B cell (primary cell): ENCODE results near the gene FANCL. TPM values are rescaled to one million over a fixed set of nuclear protein-coding genes. Genes with fewer than 3 reads are reported as not detected.
"Not testable (repeated sequence)": the region's sequence is repeated elsewhere in the genome, so short reads cannot be mapped to it uniquely, and the experiment has no call there.

Source experiments
- ATAC-seq: fragments of 200-7000 bp; cut with Tn5 transposase; one replicate; pipeline ENCODE4 v1.10.0; 2021; ENCODE audit warnings: low read depth, mild to moderate bottlenecking, moderate number of reproducible peaks, moderate library complexity
- CTCF ChIA-PET: fragments of 350-600 bp; sonication (Branson Sonifier 250); formaldehyde crosslinking; loops from one replicate; lab custom pipeline; 2021; ENCODE audit warnings: antibody characterized with exemption, inconsistent platforms; lab: Charles Lee
- POLR2A ChIA-PET: fragments of 350-600 bp; sonication (Branson Sonifier 250); formaldehyde crosslinking; loops from one replicate; lab custom pipeline; 2021; ENCODE audit warnings: antibody characterized with exemption; lab: Charles Lee
- DNase-seq: peaks from one replicate; pipeline ENCODE4 v3.0.0; 2013
- H2AFZ ChIP-seq: 2 replicates; pipeline ENCODE4 v1.6.1; 2012; ENCODE audit warnings: mild to moderate bottlenecking, low read depth, low read length; ENCODE audit not compliant: insufficient read depth, poor library complexity, severe bottlenecking
- H3K27ac ChIP-seq, 2 donors: 1 replicate in 1 of 2; 2 replicates in 1 of 2; pipeline ENCODE4 v1.5.1; 2012 to 2013; ENCODE audit warnings: low read length in 2 of 2, mild to moderate bottlenecking in 2 of 2, moderate library complexity in 1 of 2
- H3K27me3 ChIP-seq, 4 experiments: fragments of 200-600 bp in 1 of 4; sonication (generic) in 1 of 4; replicated peaks in 1 of 4; 1 replicate in 2 of 4; 2 replicates in 2 of 4; pipeline versions ENCODE4 v1.6.1 to v1.7.0; 2013 to 2016; ENCODE audit warnings: low read length in 3 of 4, mild to moderate bottlenecking in 2 of 4, mixed read lengths in 1 of 4, moderate library complexity in 1 of 4; ENCODE audit not compliant: insufficient read depth in 4 of 4, control insufficient read depth in 3 of 4; ENCODE audit errors: control extremely low read depth in 1 of 4
- H3K36me3 ChIP-seq, 2 experiments: replicated peaks in 1 of 2; 1 replicate in 1 of 2; 2 replicates in 1 of 2; pipeline versions ENCODE4 v1.6.1 to v1.7.1; 2013; ENCODE audit warnings: low read length in 1 of 2; ENCODE audit not compliant: insufficient read depth in 2 of 2, control insufficient read depth in 1 of 2; ENCODE audit errors: control extremely low read depth in 1 of 2, extremely low read depth in 1 of 2
- H3K4me1 ChIP-seq, 2 donors: fragments of 200-600 bp in 1 of 2; sonication (generic) in 1 of 2; 1 replicate in 1 of 2; 2 replicates in 1 of 2; pipeline versions ENCODE4 v1.5.1 to v1.6.1; 2013 to 2017; ENCODE audit warnings: low read length in 2 of 2; ENCODE audit not compliant: control insufficient read depth in 2 of 2, insufficient read depth in 2 of 2
- H3K4me2 ChIP-seq: replicated peaks from 2 replicates; pipeline ENCODE3; 2012; ENCODE audit warnings: mild to moderate bottlenecking, low read depth, low read length; ENCODE audit not compliant: poor library complexity, severe bottlenecking
- H3K4me3 ChIP-seq, 5 experiments: fragments of 200-600 bp in 1 of 5; sonication (generic) in 1 of 5; 1 replicate in 3 of 5; 2 replicates in 2 of 5; pipeline versions ENCODE4 v1.5.1 to v1.7.0; 2011 to 2016; ENCODE audit warnings: low read length in 4 of 5, mild to moderate bottlenecking in 4 of 5, low read depth in 2 of 5, control low read depth in 1 of 5, moderate library complexity in 1 of 5; ENCODE audit not compliant: insufficient read depth in 1 of 5; ENCODE audit errors: control extremely low read depth in 1 of 5, extremely low read depth in 1 of 5
- H3K79me2 ChIP-seq: fragments of 200-600 bp; sonication (generic); one replicate; pipeline ENCODE4 v1.6.0; 2016; ENCODE audit warnings: low read length; ENCODE audit not compliant: control insufficient read depth, insufficient read depth
- H3K9ac ChIP-seq: fragments of 200-600 bp; sonication (generic); 2 replicates; pipeline ENCODE4 v1.6.1; 2017; ENCODE audit warnings: mild to moderate bottlenecking, low read length, moderate library complexity
- H3K9me3 ChIP-seq, 3 donors: one replicate each; pipeline versions ENCODE4 v1.6.1 to v1.7.1; 2013; ENCODE audit warnings: low read length in 2 of 3; ENCODE audit not compliant: control insufficient read depth in 2 of 3, insufficient read depth in 1 of 3; ENCODE audit errors: control extremely low read depth in 1 of 3
- H4K20me1 ChIP-seq: 2 replicates; pipeline ENCODE4 v1.6.0; 2012; ENCODE audit warnings: mild to moderate bottlenecking, low read length; ENCODE audit not compliant: insufficient read depth, control insufficient read depth, poor library complexity, severe bottlenecking
- H3K27ac Mint-ChIP-seq: one replicate; pipeline ENCODE4 v1.8.0; 2021; ENCODE audit warnings: mixed read lengths
- H3K27me3 Mint-ChIP-seq: one replicate; pipeline ENCODE4 v1.8.0; 2021; ENCODE audit warnings: mixed read lengths
- H3K4me1 Mint-ChIP-seq: one replicate; pipeline ENCODE4 v1.8.0; 2021; ENCODE audit warnings: mixed read lengths
- H3K4me3 Mint-ChIP-seq: one replicate; pipeline ENCODE4 v1.8.0; 2021; ENCODE audit warnings: mixed read lengths
- H3K9me3 Mint-ChIP-seq: one replicate; pipeline ENCODE4 v1.8.0; 2022; ENCODE audit warnings: mixed read lengths; ENCODE audit not compliant: insufficient read depth
- EZH2 ChIP-seq: IDR thresholded peaks from 2 replicates; pipeline ENCODE4 v1.6.1; 2012; ENCODE audit warnings: borderline replicate concordance, low read depth, mild to moderate bottlenecking, moderate library complexity, low read length; ENCODE audit not compliant: insufficient read depth, poor library complexity, severe bottlenecking
- WGBS: methylation state at CpG from one replicate; pipeline ENCODE4 v1.1.5; 2013; ENCODE audit warnings: missing lambda C conversion rate; ENCODE audit not compliant: insufficient coverage; 5-methylcytosine and 5-hydroxymethylcytosine counted together
- intact Hi-C: fragments of 100-400 bp; cut with micrococcal nuclease; formaldehyde crosslinking; loops from one replicate; pipeline ENCODE4 v1.10.0; 2022
- polyA plus RNA-seq: library from polyadenylated mRNA; depleted of rRNA; stranded (reverse); fragments of >200 nt; gene quantifications from 2 replicates; pipeline ENCODE4 v1.2.3, GENCODE V29; 2012
- total RNA-seq, 2 donors: library from RNA; stranded (reverse); fragments of 120-200 nt in 1 of 2; gene quantifications; 1 replicate in 1 of 2; 2 replicates in 1 of 2; pipeline versions ENCODE4 v1.2.3 to v1.2.4, GENCODE V29; 2013 to 2022
- TF ChIP-seq, protein P1 (sequence below): fragments of 200-600 bp; IDR thresholded peaks from one replicate; pipeline ENCODE4 v1.8.0; 2022; ENCODE audit warnings: antibody characterized with exemption, mild to moderate bottlenecking

The FANCL gene
- total and polyA plus RNA-seq, 2 donors (not counting 1 experiment from before 2014, with no cell fraction given): 9.1 to 31.7 TPM

DNA sequence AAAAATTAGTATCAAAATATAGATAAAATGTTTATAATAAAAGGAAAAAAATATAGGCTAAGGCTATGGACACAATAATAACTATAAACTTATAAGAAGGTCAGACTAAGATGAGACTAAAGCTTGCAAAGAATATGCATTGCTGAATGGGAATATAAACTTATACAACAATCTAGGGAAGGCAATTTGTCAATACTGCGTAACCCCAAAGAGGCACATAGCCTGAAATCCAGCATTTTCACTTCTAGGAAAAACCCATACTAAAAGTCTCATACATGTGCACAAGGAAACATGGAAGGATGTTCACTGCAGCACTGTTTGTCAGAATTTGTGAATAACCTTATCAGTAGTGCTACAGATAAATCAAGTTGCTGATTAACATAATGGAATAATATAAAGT, 45.5 kb downstream of the FANCL start:
- CTCF ChIA-PET: no interaction called here
- no peak for ATAC-seq

DNA sequence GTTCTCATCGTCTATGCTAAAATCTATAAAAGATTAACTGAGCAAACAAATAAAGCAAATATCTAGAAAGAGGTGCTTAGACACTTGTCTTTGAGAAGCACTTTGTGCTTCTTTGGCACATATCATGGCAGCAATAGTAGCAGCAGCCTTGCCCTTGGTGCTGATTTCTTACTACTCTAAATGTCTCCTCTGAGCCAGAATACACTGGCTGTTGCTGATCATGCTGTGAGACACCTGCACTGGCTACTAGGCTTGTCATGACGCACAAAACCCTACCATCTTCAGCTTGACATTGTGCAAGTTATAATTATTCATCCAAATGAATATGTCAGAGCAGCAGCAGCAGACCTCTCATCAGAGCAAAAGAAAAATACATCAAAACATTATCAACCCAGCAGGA, 46.7 kb downstream of the FANCL start:
- no peaks in the 10 kb centered on the region for H3K27me3 Mint-ChIP-seq
- Histone ChIP-seq H3K27ac (no peak overlapping the region), H3K4me3 (no peak overlapping the region), H3K9me3 (no peaks in the 10 kb centered on the region), H3K4me1 (no peaks in the 10 kb centered on the region), H3K27me3 (no peaks in the 10 kb centered on the region), H3K4me2 (no peak overlapping the region), H3K79me2 (no peaks in the 10 kb centered on the region), H2AFZ (no peak overlapping the region), H3K9ac (no peak overlapping the region), H3K36me3 (no peaks in the 10 kb centered on the region), H4K20me1 (no peaks in the 10 kb centered on the region)
- POLR2A ChIA-PET: no interaction called here
- no peaks in the 10 kb centered on the region for H3K4me1 Mint-ChIP-seq
- H3K4me3 Mint-ChIP-seq: no peak overlapping the region
- TF ChIP-seq EZH2: no peak
- TF ChIP-seq, protein P1, sequence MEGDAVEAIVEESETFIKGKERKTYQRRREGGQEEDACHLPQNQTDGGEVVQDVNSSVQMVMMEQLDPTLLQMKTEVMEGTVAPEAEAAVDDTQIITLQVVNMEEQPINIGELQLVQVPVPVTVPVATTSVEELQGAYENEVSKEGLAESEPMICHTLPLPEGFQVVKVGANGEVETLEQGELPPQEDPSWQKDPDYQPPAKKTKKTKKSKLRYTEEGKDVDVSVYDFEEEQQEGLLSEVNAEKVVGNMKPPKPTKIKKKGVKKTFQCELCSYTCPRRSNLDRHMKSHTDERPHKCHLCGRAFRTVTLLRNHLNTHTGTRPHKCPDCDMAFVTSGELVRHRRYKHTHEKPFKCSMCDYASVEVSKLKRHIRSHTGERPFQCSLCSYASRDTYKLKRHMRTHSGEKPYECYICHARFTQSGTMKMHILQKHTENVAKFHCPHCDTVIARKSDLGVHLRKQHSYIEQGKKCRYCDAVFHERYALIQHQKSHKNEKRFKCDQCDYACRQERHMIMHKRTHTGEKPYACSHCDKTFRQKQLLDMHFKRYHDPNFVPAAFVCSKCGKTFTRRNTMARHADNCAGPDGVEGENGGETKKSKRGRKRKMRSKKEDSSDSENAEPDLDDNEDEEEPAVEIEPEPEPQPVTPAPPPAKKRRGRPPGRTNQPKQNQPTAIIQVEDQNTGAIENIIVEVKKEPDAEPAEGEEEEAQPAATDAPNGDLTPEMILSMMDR: no peak
- no peak overlapping the region for H3K27ac Mint-ChIP-seq
- 100% methylated on average over 1 of the region's 2 CpGs for WGBS
- no peak for DNase-seq
- H3K9me3 Mint-ChIP-seq: no peaks in the 10 kb centered on the region
- intact Hi-C loops: no loop called here
- ATAC-seq: no peak
- CTCF ChIA-PET: no interaction called here

More for the DNA sequence above, 45.5 kb downstream of the FANCL start:
- Mint-ChIP-seq H3K4me3 (no peak overlapping the region), H3K9me3 (no peaks in the 10 kb centered on the region), H3K27ac (no peak overlapping the region), H3K27me3 (no peaks in the 10 kb centered on the region), H3K4me1 (no peaks in the 10 kb centered on the region)
- Histone ChIP-seq H3K9ac (no peak overlapping the region), H3K79me2 (no peaks in the 10 kb centered on the region), H3K27ac (no peak overlapping the region), H3K9me3 (no peaks in the 10 kb centered on the region), H3K4me3 (no peak overlapping the region), H3K27me3 (no peaks in the 10 kb centered on the region), H4K20me1 (no peaks in the 10 kb centered on the region), H3K4me2 (no peak overlapping the region), H3K4me1 (no peaks in the 10 kb centered on the region), H2AFZ (no peak overlapping the region), H3K36me3 (no peaks in the 10 kb centered on the region)
- POLR2A ChIA-PET: no interaction called here
- intact Hi-C loops: no loop called here
- TF ChIP-seq, protein P1: no peak
- TF ChIP-seq EZH2: no peak
- no peak for DNase-seq
- no CpG with 5 or more reads among the region's 1 CpG for WGBS

DNA sequence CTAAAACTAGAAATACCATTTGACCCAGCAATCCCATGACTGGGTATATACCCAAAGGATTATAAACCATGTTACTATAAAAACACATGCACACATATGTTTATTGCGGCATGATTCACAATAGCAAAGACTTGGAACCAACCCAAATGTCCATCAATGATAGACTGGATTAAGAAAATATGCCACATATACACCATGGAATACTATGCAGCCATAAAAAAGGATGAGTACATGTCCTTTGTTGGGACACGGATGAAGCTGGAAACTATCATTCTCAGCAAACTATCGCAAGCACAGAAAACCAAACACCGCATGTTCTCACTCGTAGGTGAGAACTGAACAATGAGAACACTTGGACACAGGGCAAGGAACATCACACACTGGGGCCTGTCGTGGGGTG, 54.1 kb downstream of the FANCL start:
- H3K27me3 Mint-ChIP-seq, H3K36me3 ChIP-seq, H2AFZ ChIP-seq, H3K9ac ChIP-seq, H4K20me1 ChIP-seq, ATAC-seq, H3K27ac ChIP-seq, POLR2A ChIA-PET, CTCF ChIA-PET, DNase-seq, H3K27ac Mint-ChIP-seq, H3K4me3 Mint-ChIP-seq, H3K4me2 ChIP-seq, H3K9me3 ChIP-seq, intact Hi-C loops, H3K4me3 ChIP-seq, H3K27me3 ChIP-seq, H3K4me1 ChIP-seq, H3K79me2 ChIP-seq, H3K9me3 Mint-ChIP-seq, H3K4me1 Mint-ChIP-seq: not testable (repeated sequence)
- WGBS: 100% methylated on average over 4 of the region's 6 CpGs
